ENCODE data around the gene CCDC170. TPM values are rescaled to one million over a fixed set of nuclear protein-coding genes. Genes with fewer than 3 reads are reported as not detected.
"Not testable (repeated sequence)": the region's sequence is repeated elsewhere in the genome, so short reads cannot be mapped to it uniquely, and the experiment has no call there.

Gene CCDC170
- polyA plus RNA-seq, 1 experiment = 1.9 TPM

GRCh38 chr6:151544453-151544852, 50.6 kb downstream of the CCDC170 start:
- TF ChIP-seq CTCF (IDR thresholded peaks at IDR 0.05; ENCODE audit: low read depth, low read length) = no peak
- ChIA-PET CTCF (no interaction called here), POLR2A (no interaction called here)
- Histone ChIP-seq H3K9me3 (ENCODE audit: control insufficient read depth, insufficient read depth, low read length) (no peaks in the 10 kb centered on the region), H3K27me3 (ENCODE audit: control insufficient read depth, insufficient read depth, low read length) (no peaks in the 10 kb centered on the region), H3K4me3 (ENCODE audit: low read depth, low read length) (no peak overlapping the region), H3K27ac (ENCODE audit: low read depth, low read length) (no peak overlapping the region)
- no peak for DNase-seq (ENCODE audit: low read depth, low spot score)

- POLR2A ChIA-PET; H3K27ac ChIP-seq (ENCODE audit: low read depth, low read length); CTCF ChIA-PET; H3K4me3 ChIP-seq (ENCODE audit: low read depth, low read length); H3K9me3 ChIP-seq (ENCODE audit: control insufficient read depth, insufficient read depth, low read length); H3K27me3 ChIP-seq (ENCODE audit: control insufficient read depth, insufficient read depth, low read length); DNase-seq (ENCODE audit: low read depth, low spot score): not testable (repeated sequence)
Measured at GRCh38 chr6:151544884-151545283, 51.1 kb downstream of the CCDC170 start.

- no peak for TF ChIP-seq CTCF (IDR thresholded peaks at IDR 0.05; ENCODE audit: low read depth, low read length)
- Histone ChIP-seq H3K9me3 (ENCODE audit: control insufficient read depth, insufficient read depth, low read length) (no peaks in the 10 kb centered on the region), H3K4me3 (ENCODE audit: low read depth, low read length) (no peak overlapping the region), H3K27ac (ENCODE audit: low read depth, low read length) (no peak overlapping the region), H3K27me3 (ENCODE audit: control insufficient read depth, insufficient read depth, low read length) (no peaks in the 10 kb centered on the region)
- ChIA-PET CTCF (interaction anchor here (0.7 kb wide), 1 partner anchor 888 kb away, joined by 3 read pairs; no protein-coding TSS in a partner anchor), POLR2A (no interaction called here)
- DNase-seq (ENCODE audit: low read depth, low spot score) = no peak
Measured at GRCh38 chr6:151546941-151547659, 53.3 kb downstream of the CCDC170 start.

- ChIA-PET CTCF (no interaction called here), POLR2A (no interaction called here)
Measured at GRCh38 chr6:151548201-151548600, 54.4 kb downstream of the CCDC170 start.

GRCh38 chr6:151549790-151550189, 56.0 kb downstream of the CCDC170 start:
- H3K9me3 ChIP-seq (ENCODE audit: control insufficient read depth, insufficient read depth, low read length) = no peaks in the 10 kb centered on the region
- no peak for DNase-seq (ENCODE audit: low read depth, low spot score)
- POLR2A ChIA-PET = no interaction called here
- no peak overlapping the region for H3K27ac ChIP-seq (ENCODE audit: low read depth, low read length)
- CTCF ChIA-PET = no interaction called here
- no peak overlapping the region for H3K4me3 ChIP-seq (ENCODE audit: low read depth, low read length)
- no peaks in the 10 kb centered on the region for H3K27me3 ChIP-seq (ENCODE audit: control insufficient read depth, insufficient read depth, low read length)
- TF ChIP-seq CTCF (IDR thresholded peaks at IDR 0.05; ENCODE audit: low read depth, low read length) = no peak

More at GRCh38 chr6:151548201-151548600, 54.4 kb downstream of the CCDC170 start:
- Histone ChIP-seq H3K9me3 (ENCODE audit: control insufficient read depth, insufficient read depth, low read length) (no peaks in the 10 kb centered on the region), H3K27ac (ENCODE audit: low read depth, low read length) (no peak overlapping the region), H3K4me3 (ENCODE audit: low read depth, low read length) (no peak overlapping the region), H3K27me3 (ENCODE audit: control insufficient read depth, insufficient read depth, low read length) (no peaks in the 10 kb centered on the region)
- no peak for DNase-seq (ENCODE audit: low read depth, low spot score)
- no peak for TF ChIP-seq CTCF (IDR thresholded peaks at IDR 0.05; ENCODE audit: low read depth, low read length)
